RPMI8226 (cell line): ENCODE results near the gene FJX1.
A peak's percentile ranks its signal among the peaks of the same experiment; 100 is the strongest.

Source experiments
- DNase-seq: peaks from one replicate; pipeline ENCODE4 v3.0.0-alpha.2; 2015

FJX1 gene

DNA sequence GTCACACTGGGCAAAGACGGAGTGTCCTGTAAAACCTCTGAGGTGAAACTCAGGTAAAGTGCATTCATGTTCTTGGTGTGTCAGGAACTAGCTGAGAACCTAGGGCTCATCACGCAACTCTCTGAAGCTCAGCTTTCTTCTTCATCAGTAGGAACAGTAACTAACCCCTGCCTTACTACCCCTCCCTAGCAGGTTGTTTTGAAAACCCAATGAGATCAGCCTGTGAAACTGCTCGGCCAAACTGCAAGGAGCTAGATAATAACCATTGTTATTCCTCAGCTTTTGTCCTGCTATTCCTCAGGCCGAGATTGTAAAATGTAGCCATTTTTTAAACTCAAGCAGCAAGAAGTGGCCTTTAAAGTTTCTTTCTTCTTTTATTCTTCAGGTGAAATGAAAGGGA, 9.8 kb upstream of the FJX1 start:
- DNase-seq = no peak

DNA sequence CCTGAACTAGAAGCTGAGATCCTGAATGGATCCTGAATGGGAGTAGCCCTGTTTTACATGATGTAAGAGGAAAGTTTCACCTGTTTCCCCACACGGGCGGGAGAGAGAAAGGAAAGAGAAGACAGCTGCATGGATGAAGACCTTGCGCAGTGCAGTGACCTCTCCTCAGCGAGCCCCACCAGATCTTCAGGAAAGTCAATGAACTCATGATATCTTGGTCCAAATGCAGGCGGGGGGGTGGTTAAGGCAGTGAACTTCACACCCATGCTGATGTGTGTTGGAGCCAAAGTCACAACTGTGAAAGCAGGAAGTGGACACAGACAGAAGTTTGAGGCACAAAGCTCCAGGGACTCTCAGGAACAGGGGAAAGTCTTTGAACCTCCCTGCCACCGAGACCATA, 8.6 kb upstream of the FJX1 start:
- DNase-seq = no peak

DNA sequence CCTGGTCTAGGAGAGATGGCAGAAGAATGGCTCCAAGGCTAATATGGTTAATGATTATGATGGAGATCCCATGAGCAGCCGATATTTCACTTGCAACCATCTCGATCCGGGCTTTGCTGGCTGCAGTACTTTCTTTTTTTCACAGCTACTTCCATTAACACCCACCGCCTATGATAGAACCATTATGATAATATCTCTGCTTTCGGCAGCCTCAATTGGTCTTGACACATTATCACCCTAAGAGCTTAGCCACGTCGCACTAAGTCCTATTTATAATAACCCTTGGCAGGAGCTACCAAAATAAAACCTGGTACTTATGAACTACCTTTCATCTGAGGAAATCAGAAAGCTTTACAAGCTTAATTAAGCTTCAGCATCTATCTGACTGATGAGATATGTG, 7.6 kb upstream of the FJX1 start:
- DNase-seq = no peak

DNA sequence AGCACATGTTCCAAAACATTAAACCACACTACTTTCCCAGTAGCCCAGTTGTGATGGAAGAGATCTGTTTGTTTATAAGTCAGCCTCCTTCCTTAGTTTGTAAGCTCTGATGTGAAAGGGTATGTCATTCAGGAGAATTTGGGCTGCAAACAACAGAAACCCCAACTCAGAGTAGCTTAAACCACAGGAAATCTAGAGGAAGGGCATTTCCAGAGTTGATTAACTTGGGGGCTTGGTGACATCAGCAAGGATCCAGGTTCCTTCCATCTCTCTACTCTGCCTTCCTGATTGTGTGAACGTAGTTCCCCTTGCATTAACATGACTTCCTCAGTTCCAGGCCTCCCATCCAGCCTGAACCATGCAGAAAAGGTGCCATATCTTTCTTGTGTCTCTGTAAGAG, 6.5 kb upstream of the FJX1 start:
- no peak for DNase-seq

DNA sequence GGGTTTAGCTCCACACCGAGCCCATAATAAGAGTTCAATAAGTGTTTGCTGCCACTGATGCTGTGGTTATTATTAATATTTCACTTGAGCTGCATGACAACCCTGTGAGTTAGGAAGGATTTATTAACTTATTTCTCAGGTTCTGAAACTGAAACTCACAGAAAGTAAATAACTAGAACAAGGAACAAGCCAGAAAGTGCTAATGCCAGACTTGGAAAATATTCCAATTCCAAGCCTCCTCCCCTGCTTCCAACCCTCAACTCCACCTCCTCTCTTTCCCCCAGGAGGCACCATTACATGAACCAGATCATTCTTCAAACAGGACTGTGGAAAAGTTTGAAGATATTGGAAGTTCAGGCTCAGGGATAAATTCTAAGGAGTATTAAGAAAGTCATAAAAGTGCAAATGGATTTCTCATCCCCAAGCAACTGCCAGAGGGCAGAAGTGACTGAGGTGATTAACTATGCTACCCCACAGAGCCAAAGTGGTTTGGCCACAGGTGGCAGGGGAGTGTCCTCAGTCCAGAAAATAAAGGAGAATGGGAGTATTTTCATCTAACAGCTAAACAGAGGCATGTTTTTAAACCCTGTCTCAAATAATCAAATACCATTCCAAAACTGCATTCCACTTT, 3.2 kb upstream of the FJX1 start:
- no peak for DNase-seq

DNA sequence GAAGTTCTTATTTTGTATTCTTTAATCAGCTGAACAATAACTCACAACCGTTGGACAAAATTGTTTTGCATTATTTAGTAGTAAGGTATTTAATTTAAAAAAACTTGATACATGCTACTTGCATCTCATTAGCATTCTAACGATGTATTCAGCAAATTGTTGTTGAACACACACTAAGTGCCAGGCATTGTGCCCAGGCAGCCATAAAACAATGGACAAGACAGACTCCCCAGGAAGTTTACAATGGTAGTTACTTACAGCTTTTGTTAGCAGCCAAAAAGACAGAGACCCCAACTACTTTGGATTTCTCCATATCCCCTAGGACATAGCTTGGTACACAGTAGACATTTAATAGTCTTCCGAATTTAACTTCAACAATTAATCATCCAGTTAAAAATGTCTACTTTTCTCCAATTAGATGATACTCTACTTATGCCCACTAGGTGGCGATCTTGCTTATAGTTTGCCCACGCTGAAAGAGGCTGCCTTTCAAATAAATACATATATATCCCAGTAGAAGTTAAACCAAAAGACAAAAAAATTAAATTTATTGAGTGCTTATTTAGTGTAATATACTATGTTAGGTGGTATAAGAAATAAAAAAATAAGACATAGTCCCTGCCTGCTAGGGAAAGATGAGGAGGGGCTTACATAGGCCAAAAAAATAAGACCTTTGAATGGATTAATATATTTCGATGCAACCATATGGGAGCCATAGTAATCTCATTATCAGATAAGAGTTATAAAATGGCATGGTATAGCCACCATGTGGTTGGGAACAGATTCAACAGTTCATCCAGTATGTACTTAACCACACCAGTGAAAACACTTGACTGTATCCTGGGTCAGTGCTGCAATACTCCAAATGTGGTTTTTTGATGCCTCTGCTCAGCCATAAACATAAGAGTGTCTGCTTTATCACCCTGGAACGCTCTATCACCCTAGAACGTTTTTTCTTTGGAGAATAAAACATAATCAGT, 2.0 kb upstream of the FJX1 start:
- DNase-seq = peak; percentile 49

DNA sequence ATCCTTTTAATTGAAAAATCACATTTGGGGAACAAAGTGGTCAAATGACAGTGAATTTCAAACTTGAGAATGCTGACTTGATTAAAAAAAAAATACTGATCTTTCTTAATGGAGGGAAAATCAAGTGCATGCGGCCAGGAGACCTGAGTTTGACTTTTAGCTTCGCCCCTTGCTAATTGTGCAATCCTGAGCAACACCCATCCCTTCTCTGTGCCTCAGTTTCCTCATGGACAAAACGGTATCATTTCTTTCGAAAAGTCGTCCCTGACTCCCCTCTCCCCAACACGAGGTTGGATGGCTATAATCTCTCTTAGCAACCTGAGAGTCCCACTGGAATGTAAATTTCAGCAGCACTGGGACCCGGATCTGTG, 959 bp upstream of the FJX1 start:
- no peak for DNase-seq

DNA sequence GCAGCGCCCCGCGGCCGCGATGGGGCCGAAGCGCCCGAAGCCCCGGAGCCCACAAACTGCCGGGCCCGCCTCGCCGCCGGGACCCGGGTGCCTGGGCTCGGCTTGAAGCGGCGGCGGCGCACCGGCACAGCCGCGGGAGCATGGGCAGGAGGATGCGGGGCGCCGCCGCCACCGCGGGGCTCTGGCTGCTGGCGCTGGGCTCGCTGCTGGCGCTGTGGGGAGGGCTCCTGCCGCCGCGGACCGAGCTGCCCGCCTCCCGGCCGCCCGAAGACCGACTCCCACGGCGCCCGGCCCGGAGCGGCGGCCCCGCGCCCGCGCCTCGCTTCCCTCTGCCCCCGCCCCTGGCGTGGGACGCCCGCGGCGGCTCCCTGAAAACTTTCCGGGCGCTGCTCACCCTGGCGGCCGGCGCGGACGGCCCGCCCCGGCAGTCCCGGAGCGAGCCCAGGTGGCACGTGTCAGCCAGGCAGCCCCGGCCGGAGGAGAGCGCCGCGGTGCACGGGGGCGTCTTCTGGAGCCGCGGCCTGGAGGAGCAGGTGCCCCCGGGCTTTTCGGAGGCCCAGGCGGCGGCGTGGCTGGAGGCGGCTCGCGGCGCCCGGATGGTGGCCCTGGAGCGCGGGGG, 346 bp downstream of the FJX1 start:
- peak; percentile 51 for DNase-seq

DNA sequence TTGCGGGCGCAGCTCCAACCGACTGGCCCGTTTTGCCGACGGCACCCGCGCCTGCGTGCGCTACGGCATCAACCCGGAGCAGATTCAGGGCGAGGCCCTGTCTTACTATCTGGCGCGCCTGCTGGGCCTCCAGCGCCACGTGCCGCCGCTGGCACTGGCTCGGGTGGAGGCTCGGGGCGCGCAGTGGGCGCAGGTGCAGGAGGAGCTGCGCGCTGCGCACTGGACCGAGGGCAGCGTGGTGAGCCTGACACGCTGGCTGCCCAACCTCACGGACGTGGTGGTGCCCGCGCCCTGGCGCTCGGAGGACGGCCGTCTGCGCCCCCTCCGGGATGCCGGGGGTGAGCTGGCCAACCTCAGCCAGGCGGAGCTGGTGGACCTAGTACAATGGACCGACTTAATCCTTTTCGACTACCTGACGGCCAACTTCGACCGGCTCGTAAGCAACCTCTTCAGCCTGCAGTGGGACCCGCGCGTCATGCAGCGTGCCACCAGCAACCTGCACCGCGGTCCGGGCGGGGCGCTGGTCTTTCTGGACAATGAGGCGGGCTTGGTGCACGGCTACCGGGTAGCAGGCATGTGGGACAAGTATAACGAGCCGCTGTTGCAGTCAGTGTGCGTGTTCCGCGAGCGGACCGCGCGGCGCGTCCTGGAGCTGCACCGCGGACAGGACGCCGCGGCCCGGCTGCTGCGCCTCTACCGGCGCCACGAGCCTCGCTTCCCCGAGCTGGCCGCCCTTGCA, 1.0 kb downstream of the FJX1 start:
- DNase-seq = peak; percentile 69

DNA sequence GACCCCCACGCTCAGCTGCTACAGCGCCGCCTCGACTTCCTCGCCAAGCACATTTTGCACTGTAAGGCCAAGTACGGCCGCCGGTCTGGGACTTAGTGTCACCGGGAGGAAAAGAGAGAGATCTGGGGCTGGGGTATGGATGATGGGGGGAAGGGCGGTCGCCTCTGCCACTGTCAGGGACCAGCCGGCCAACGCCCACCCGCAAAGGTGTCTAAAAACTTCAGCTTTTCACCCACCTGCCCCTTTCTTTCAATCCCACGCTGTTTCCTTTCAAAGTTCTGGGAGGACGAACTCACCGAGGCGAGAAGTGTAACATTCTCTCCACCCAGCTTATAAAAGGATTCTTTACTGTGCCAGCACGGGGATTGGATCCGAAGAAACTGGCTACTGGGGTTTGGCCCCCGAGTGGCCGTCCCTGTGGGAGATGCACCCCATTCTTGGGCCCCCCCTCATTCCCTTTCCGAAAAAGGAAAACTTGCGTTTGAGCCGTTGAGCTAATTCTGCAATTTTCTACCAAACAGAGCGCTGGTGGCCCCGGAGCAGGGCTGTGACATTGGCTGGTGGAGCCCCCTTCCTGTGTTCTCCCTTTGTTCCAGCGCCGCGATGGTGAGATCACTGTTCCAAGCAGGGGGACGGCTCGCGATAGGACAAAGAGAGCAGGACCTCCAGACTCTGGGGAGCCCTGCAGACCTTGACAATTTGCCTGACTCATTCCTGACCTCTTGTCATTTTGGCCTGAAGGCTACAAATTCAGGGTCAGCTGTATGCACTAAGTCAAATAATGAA, 1.8 kb downstream of the FJX1 start:
- peak; percentile 22 for DNase-seq

DNA sequence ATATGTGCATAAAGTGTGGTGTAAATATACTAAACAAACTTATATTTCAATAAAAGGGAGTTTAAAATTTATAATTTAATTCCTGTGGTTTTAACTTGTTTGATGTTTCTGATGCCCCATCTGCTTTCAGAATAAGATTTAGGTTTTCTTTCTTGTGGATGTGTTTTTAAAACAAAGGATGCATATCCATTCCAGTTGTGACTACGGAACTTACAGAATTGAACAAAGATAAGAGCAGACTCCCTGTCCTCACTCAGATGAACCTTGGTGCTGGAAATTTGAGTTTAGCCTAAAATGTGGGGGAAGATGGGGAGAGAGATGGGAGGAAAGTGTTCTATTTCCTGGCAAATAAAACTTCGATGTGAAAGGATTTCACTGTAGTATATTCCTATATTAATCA, 2.5 kb downstream of the FJX1 start:
- no peak for DNase-seq

DNA sequence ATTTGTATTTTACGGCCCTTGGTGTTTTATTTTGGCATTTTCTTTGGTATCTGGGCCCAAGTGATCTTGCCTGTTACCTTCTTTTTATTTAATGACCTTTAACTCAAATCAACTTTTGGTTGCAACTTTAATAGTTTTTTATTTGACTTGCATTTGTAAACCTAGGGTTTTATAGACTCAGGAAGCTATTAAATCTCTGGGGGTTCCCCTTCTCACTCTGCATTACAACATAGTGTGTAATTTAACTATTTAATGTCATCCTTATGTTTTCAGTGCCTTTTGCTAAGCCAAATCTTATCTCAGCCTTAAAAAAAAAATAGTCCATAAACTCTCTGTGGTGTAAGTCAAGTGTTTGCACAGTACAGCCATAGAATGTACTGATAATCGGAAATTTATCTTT, 3.4 kb downstream of the FJX1 start:
- no peak for DNase-seq

DNA sequence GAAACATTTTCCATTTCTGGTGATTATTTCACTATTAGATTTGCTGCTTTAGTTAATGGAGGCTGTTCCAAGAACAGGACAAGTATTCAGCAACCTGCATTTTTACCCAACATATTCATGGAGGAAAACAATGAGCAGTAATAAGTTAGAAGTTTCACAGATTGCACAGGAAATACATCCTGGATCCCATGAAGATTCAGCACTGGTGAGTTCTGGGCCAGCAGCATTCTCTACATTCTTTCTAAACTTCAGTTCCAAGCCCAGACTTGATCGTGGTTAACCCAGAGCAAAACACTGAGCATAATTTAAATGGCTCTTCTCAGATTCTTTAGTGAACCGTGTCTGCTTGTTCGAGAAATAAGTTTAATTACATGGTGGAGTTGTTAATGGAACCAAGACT, 3.8 kb downstream of the FJX1 start:
- DNase-seq = no peak

DNA sequence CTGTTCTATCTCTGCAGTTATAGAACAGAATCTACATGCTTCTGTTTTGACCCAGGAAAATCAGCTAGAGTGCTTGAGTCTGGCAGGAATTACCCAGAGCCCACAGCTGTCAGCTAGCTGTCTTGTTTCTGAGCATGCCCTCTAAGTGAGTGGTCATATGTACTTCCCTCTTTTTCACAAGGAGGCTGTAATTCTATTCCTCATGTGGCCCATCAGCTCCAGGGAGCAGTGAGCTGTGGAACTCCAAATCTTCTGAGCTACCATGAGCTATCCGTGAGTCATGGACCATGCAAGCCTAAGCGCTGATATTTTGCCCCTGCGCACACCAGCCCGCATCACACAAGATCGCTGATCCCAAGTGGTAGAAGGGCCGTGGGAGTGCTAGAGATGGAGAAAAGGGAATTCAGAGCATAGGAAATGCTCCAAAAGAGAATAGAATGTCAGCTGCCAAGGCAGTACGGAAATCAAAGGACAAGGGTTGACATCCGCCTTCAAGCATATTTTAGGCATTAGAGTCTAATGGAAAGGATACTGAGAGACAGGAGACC, 5.4 kb downstream of the FJX1 start:
- DNase-seq = no peak

DNA sequence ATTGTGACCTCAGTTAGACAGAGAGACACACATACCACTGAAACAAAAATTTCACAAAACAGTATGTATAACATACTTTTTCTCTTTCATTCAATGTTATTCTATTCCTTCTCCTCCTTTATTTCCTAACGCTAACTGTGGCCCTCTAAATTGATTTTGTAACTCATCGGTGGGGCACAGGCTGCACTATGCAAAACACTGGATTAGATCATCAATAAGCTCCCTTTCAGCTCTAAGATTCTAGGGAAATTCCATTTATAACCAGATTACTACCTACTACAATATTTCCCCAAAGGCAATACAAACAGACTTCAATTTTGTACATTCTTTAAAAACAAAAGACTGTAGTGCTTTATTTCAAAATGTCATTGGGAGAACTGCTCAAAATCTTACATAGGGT, 6.1 kb downstream of the FJX1 start:
- DNase-seq = no peak

DNA sequence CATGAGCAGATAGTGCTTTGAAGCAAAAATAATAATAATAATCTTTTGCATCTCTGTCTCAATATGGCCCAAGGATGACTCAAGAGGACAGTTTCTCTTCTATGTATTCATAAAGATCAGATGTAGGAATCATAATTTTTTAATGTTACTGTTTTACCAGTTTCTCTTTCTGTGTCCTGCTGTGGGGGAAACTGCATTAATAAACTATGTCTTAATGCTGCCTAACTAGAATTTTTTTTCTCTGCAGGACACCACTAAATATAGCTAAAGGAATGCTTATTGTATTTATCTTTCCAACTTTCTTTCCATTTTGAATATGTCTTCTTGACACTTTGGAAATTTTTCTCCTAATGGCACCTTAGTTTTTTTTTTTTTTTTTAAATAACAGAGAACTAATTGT, 6.5 kb downstream of the FJX1 start:
- DNase-seq = no peak

DNA sequence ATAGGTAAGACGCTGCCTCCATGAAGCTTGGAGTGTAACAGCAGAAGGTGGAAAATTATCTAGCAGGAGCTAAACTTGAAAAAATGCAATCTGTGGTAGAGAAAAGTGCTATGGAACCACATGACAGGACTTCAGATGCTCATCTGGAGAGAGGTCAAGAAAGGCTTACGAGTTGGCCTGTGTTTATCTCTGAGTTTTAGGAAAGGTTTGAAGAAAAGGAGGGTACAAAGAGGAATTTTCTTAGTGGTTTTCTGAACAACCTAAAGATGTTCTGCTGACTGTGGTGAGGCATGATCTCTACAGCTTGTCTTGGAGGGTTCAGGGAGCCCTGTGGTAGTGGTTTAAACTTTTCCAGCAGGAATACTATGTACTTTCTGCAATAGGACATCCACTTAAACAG, 8.2 kb downstream of the FJX1 start:
- no peak for DNase-seq

DNA sequence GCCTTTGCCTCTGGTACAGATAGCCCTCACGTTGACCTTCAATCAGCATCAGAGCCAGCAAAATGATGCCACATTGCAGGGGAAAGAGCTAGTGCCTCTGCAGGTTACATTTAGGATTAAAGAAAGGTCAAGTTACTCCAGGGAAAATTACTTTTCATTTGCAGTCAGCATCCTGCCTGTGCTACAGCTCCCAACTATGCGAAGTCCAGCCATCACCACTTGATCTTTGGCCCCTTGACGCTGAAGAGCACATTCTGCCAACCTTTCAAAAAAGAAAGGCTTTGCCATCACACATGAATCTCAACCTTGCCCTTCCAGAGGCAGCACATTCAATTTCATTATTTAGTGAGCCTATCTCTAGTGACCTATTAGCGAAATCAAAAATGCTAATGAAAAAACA, 11.3 kb downstream of the FJX1 start:
- no peak for DNase-seq

DNA sequence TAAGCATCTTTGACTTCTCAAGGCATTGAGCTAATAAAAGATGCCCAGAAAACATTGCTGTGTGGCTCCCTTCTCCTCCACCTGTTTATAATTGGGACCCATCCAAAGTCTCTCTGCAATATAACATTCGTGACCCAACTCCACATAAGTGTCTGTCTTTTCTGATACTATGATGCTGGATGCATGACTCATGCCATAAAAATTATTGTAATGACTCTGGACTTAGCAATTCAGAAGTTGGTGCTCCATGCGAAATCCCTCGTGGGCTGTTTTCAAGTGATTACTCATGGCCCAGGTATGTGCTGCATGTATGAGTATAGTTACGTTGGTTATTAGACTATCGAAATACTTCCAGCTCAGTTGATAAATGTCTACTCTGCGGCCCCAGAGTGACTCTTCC, 11.7 kb downstream of the FJX1 start:
- DNase-seq = no peak

DNA sequence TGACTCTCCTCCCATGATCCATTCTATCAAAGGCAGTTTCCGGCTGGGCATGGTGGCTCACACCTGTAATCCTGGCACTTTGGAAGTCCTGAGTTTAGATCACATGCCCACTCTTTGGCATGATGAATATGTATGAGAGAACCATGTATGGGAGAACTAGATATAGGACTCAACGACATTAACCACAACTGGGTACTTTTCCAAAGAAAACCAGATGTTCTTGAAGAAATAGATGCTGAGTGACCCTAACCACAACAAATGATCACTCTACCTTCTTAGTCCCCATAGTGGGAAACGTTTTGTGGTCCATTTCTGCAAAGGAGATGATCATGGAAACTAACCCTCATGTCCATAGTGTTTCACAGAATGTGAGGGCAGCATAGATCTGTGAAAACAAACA, 13.6 kb downstream of the FJX1 start:
- DNase-seq = no peak

DNA sequence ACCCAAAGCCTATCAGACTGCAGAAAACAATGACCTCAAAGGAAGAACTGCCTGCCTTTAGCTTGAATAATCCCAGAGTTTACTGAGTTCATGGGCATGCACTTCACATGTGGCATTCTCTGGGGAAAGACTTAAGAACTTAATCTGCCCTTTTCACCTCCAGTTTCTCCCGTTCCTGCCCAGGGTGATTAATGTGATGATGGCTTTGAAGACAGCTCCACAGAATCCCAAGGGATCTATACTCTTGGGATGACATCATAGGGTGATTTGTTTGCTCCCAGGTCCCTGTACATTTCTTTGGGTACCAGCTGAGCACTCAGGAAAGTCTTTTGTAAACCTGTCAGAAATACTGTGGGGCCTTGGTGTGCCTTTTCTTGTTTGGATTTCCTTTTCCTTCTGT, 14.0 kb downstream of the FJX1 start:
- no peak for DNase-seq

DNA sequence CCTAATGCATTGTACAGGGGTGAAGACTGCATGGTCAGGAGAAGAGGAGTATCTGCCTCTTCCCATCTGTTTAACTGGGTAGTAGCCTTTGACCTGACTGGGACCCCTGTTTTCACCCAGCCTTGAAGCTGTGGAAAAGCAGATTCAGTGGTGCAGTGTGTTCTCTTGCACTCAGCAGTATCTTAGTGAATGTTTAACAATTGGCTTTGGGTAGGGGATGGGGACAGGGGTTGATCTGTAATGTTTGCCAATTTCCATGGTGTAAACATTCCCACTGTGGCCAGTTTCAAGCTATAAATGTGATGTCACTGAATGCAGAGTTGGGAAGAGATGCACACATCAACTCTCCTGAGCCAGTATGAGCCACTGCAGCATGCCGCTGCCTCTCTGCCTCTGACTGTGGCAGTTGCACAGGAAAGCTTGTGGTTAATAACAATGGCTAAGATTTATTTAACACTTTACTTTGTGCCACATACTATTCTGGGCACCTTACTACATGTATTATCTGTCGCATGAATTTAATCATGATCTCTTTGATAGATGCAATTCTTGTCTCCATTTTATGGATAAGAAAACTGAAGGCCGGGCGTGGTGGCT, 15.7 kb downstream of the FJX1 start:
- no peak for DNase-seq
